ENCODE measurements around the gene BRD4. TPM values are rescaled to one million over a fixed set of nuclear protein-coding genes. Genes with fewer than 3 reads are reported as not detected.

Gene BRD4
- total RNA-seq, 1 donor from 2014 or later = 9.4 TPM

- Histone ChIP-seq H3K27me3 (ENCODE audit: control insufficient read depth in 3 of 3, insufficient read depth in 3 of 3, low read length in 3 of 3) (no peaks in the 10 kb centered on the region), H3K27ac (ENCODE audit: low read depth, low read length) (peak overlapping the region; percentile 80), H3K4me3 (ENCODE audit: low read length in 3 of 3) (peak overlapping the region in 2 of 3 donors; percentile 8 to 18), H3K9me3 (ENCODE audit: control insufficient read depth in 3 of 3, low read length in 3 of 3) (no peaks in the 10 kb centered on the region), H3K4me1 (ENCODE audit: control insufficient read depth in 3 of 3, insufficient read depth in 3 of 3, low read length in 3 of 3) (peaks cover 61 to 69% (median 68%) of the 10 kb centered on the region in 3 donors), H3K36me3 (ENCODE audit: control insufficient read depth in 3 of 3, insufficient read depth in 3 of 3, low read length in 3 of 3) (peaks cover 50 to 57% (median 56%) of the 10 kb centered on the region in 3 donors), H3K9ac (ENCODE audit: low read depth in 1 of 3, low read length in 3 of 3) (peak overlapping the region; percentile 15 to 79 (median 35))
Observed at GRCh38 chr19:15252398-15253018, 79.8 kb downstream of the BRD4 start.

DNA sequence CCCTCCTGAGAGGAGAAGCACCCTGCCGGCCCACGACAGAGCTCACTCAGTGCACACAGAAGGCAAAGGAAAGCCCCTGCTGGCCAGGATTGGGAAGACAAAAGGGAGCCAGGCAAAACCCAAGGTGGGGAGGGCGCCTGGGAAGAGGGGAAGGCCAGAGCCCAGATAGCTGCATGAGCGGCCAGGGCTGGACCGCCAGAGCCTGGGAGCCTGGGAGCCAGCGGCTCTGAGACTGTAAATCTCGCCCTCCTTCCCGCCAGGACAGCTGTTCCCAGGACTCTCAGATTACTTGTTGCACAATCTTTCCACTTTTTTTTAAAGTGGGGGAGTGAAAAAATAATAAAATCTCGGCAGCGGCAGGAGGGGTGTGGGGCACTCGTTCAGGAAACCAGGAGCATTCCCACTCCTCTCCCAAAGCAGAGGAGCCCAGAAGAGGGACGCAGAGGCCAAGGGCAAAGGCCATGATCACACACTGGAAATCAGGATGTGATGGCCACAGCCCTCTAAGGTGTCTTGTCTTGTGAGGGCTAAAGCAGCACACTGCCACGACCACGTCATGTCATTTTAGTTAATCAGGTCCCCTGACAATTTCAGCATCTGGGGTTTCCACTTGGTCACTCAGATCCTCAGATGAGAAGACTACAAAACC lies 80.5 kb downstream of the BRD4 start:
- Histone ChIP-seq H3K36me3 (ENCODE audit: control insufficient read depth in 3 of 3, insufficient read depth in 3 of 3, low read length in 3 of 3) (peaks cover 43 to 53% (median 53%) of the 10 kb centered on the region in 3 donors), H3K9me3 (ENCODE audit: control insufficient read depth in 3 of 3, low read length in 3 of 3) (no peaks in the 10 kb centered on the region), H3K4me1 (ENCODE audit: control insufficient read depth in 3 of 3, insufficient read depth in 3 of 3, low read length in 3 of 3) (peaks cover 67 to 75% (median 74%) of the 10 kb centered on the region in 3 donors), H3K27me3 (ENCODE audit: control insufficient read depth in 3 of 3, insufficient read depth in 3 of 3, low read length in 3 of 3) (no peaks in the 10 kb centered on the region), H3K4me3 (ENCODE audit: low read length in 3 of 3) (peak overlapping the region in 2 of 3 donors; percentile 28 to 61), H3K9ac (ENCODE audit: low read depth in 1 of 3, low read length in 3 of 3) (peak overlapping the region; percentile 35 to 79 (median 52)), H3K27ac (ENCODE audit: low read depth, low read length) (peak overlapping the region; percentile 80)

GRCh38 chr19:15251010-15251748 lies 81.2 kb downstream of the BRD4 start:
- peak overlapping the region; percentile 52 to 79 (median 60) for H3K9ac ChIP-seq (ENCODE audit: low read depth in 1 of 3, low read length in 3 of 3)
- H3K27me3 ChIP-seq (ENCODE audit: control insufficient read depth in 3 of 3, insufficient read depth in 3 of 3, low read length in 3 of 3) = no peaks in the 10 kb centered on the region
- no peaks in the 10 kb centered on the region for H3K9me3 ChIP-seq (ENCODE audit: control insufficient read depth in 3 of 3, low read length in 3 of 3)
- H3K4me1 ChIP-seq (ENCODE audit: control insufficient read depth in 3 of 3, insufficient read depth in 3 of 3, low read length in 3 of 3) = peaks cover 74 to 82% (median 81%) of the 10 kb centered on the region in 3 donors
- peak overlapping the region; percentile 80 for H3K27ac ChIP-seq (ENCODE audit: low read depth, low read length)
- H3K36me3 ChIP-seq (ENCODE audit: control insufficient read depth in 3 of 3, insufficient read depth in 3 of 3, low read length in 3 of 3) = peaks cover 37 to 50% (median 46%) of the 10 kb centered on the region in 3 donors
- peak overlapping the region in 2 of 3 donors; percentile 28 to 61 for H3K4me3 ChIP-seq (ENCODE audit: low read length in 3 of 3)

GRCh38 chr19:15250640-15250993 lies 81.7 kb downstream of the BRD4 start:
- H3K9me3 ChIP-seq (ENCODE audit: control insufficient read depth in 3 of 3, low read length in 3 of 3) = no peaks in the 10 kb centered on the region
- H3K4me3 ChIP-seq (ENCODE audit: low read length in 3 of 3) = peak overlapping the region in 2 of 3 donors; percentile 7 to 57
- peak overlapping the region; percentile 80 for H3K27ac ChIP-seq (ENCODE audit: low read depth, low read length)
- H3K27me3 ChIP-seq (ENCODE audit: control insufficient read depth in 3 of 3, insufficient read depth in 3 of 3, low read length in 3 of 3) = no peaks in the 10 kb centered on the region
- peaks cover 34 to 50% (median 44%) of the 10 kb centered on the region in 3 donors for H3K36me3 ChIP-seq (ENCODE audit: control insufficient read depth in 3 of 3, insufficient read depth in 3 of 3, low read length in 3 of 3)
- H3K9ac ChIP-seq (ENCODE audit: low read depth in 1 of 3, low read length in 3 of 3) = peak overlapping the region; percentile 48 to 79 (median 60)
- peaks cover 80 to 88% (median 87%) of the 10 kb centered on the region in 3 donors for H3K4me1 ChIP-seq (ENCODE audit: control insufficient read depth in 3 of 3, insufficient read depth in 3 of 3, low read length in 3 of 3)

GRCh38 chr19:15249972-15250639 lies 82.2 kb downstream of the BRD4 start:
- Histone ChIP-seq H3K4me3 (ENCODE audit: low read length in 3 of 3) (peak overlapping the region in 2 of 3 donors; percentile 7 to 57), H3K27me3 (ENCODE audit: control insufficient read depth in 3 of 3, insufficient read depth in 3 of 3, low read length in 3 of 3) (no peaks in the 10 kb centered on the region), H3K27ac (ENCODE audit: low read depth, low read length) (peak overlapping the region; percentile 80), H3K4me1 (ENCODE audit: control insufficient read depth in 3 of 3, insufficient read depth in 3 of 3, low read length in 3 of 3) (peaks cover 85 to 93% (median 92%) of the 10 kb centered on the region in 3 donors), H3K9ac (ENCODE audit: low read depth in 1 of 3, low read length in 3 of 3) (peak overlapping the region; percentile 61 to 79 (median 79)), H3K9me3 (ENCODE audit: control insufficient read depth in 3 of 3, low read length in 3 of 3) (no peaks in the 10 kb centered on the region), H3K36me3 (ENCODE audit: control insufficient read depth in 3 of 3, insufficient read depth in 3 of 3, low read length in 3 of 3) (peaks cover 33 to 50% (median 42%) of the 10 kb centered on the region in 3 donors)

DNA sequence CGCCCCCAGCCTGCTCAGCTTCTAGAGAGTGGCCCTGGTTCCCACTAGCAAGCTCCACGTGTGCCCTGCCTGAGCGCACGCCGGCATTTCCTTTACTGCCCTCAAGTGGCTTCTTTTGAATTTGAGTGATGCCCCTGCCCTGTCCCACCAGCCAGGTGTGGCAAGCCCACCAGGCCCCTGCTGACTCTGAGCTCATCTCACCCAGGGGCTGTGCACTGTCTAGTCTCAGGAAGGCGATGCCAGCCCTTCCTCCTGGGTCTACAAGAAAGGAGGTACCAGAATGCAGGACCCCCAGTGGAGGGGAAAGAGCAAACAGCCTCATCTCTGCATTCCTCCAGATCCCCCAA lies 82.8 kb downstream of the BRD4 start:
- Histone ChIP-seq H3K36me3 (ENCODE audit: control insufficient read depth in 3 of 3, insufficient read depth in 3 of 3, low read length in 3 of 3) (peaks cover 30 to 44% (median 41%) of the 10 kb centered on the region in 3 donors), H3K9me3 (ENCODE audit: control insufficient read depth in 3 of 3, low read length in 3 of 3) (no peaks in the 10 kb centered on the region), H3K27ac (ENCODE audit: low read depth, low read length) (peak overlapping the region; percentile 80), H3K4me1 (ENCODE audit: control insufficient read depth in 3 of 3, insufficient read depth in 3 of 3, low read length in 3 of 3) (peaks cover 90 to 96% (median 94%) of the 10 kb centered on the region in 3 donors), H3K27me3 (ENCODE audit: control insufficient read depth in 3 of 3, insufficient read depth in 3 of 3, low read length in 3 of 3) (no peaks in the 10 kb centered on the region), H3K9ac (ENCODE audit: low read depth in 1 of 3, low read length in 3 of 3) (peak overlapping the region; percentile 60 to 79 (median 61)), H3K4me3 (ENCODE audit: low read length in 3 of 3) (peak overlapping the region in 2 of 3 donors; percentile 13 to 17)

DNA sequence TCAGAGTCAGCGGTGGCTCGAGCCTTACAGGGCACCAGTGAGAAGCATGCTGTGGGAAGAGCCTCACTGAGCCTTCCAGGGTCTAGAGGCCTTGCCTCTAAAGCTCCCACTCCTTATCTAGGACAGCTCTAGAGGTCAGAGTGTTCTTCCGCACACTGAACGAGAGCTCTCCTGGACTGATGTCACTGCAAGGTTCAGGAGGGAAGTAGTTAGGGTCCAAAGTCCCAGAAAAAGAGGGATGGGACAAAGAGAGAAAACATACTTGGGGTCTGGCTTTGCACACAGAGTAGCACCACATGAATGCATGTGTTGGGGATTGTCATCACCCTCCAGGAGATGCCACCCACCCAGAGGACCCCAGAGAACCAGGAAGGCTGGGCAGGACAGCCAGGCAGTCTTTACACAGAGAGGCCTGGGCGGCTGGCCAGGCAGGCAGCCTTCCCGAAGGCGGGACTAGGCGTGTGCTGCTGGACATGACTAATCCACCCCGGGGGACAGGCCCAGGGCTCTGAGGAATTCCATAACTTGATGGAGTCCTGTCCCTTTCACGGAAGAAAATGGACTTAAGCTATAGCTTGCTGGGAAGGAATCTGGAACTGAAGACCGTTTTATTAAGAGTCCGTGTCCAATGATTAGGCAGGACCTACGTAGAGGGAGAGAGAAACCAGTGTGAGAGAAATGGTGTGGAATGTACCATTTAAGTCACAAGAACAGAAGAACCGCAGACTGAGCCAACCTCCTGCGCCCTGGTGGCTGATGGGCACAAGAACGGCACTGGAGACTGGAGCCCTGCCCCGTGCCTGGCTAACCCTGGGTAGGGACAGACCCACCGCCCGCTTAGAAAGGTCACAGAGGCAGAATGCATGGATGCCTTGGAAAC lies 83.5 kb downstream of the BRD4 start:
- Histone ChIP-seq H3K9ac (ENCODE audit: low read depth in 1 of 3, low read length in 3 of 3) (peak overlapping the region; percentile 61 to 79 (median 71)), H3K27me3 (ENCODE audit: control insufficient read depth in 3 of 3, insufficient read depth in 3 of 3, low read length in 3 of 3) (no peaks in the 10 kb centered on the region), H3K4me3 (ENCODE audit: low read length in 3 of 3) (peak overlapping the region in 1 of 3 donors; percentile 17), H3K4me1 (ENCODE audit: control insufficient read depth in 3 of 3, insufficient read depth in 3 of 3, low read length in 3 of 3) (peaks cover 90 to 91% (median 91%) of the 10 kb centered on the region in 3 donors), H3K36me3 (ENCODE audit: control insufficient read depth in 3 of 3, insufficient read depth in 3 of 3, low read length in 3 of 3) (peaks cover 27 to 41% (median 39%) of the 10 kb centered on the region in 3 donors), H3K9me3 (ENCODE audit: control insufficient read depth in 3 of 3, low read length in 3 of 3) (no peaks in the 10 kb centered on the region), H3K27ac (ENCODE audit: low read depth, low read length) (peak overlapping the region; percentile 80)

DNA sequence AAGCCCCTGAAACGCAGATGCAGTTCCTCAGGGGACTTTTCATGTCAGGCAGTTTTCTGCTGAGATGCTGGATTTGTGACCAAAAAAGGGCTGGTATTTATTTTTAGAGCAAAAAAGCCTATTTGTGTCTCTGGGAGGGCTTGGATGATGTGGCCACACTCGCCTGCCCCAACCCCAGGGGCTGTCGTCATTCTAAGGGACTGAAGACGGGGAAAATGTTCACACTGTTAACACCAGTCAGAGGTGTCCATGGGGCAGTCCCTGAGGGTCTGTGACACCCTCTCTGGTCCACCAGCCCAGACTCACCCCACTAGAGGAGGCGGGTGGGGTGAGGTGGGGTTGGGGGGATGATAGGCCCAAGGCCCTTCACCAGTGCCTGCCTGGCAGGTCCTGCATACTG lies 84.2 kb downstream of the BRD4 start:
- H3K27me3 ChIP-seq (ENCODE audit: control insufficient read depth in 3 of 3, insufficient read depth in 3 of 3, low read length in 3 of 3) = no peaks in the 10 kb centered on the region
- peak overlapping the region; percentile 19 to 71 (median 59) for H3K9ac ChIP-seq (ENCODE audit: low read depth in 1 of 3, low read length in 3 of 3)
- H3K36me3 ChIP-seq (ENCODE audit: control insufficient read depth in 3 of 3, insufficient read depth in 3 of 3, low read length in 3 of 3) = peaks cover 26 to 40% (median 37%) of the 10 kb centered on the region in 3 donors
- peak overlapping the region in 1 of 3 donors; percentile 3 for H3K4me3 ChIP-seq (ENCODE audit: low read length in 3 of 3)
- peak overlapping the region; percentile 80 for H3K27ac ChIP-seq (ENCODE audit: low read depth, low read length)
- no peaks in the 10 kb centered on the region for H3K9me3 ChIP-seq (ENCODE audit: control insufficient read depth in 3 of 3, low read length in 3 of 3)
- H3K4me1 ChIP-seq (ENCODE audit: control insufficient read depth in 3 of 3, insufficient read depth in 3 of 3, low read length in 3 of 3) = peaks cover 83 to 85% (median 84%) of the 10 kb centered on the region in 3 donors
